A673 (cell line): ENCODE measurements around the gene MTOR.

Experiments
- EZH2 ChIP-seq: fragments of 200-600 bp; sonication (generic); IDR thresholded peaks from 2 replicates; pipeline ENCODE4 v1.6.1; 2017; ENCODE audit warnings: borderline replicate concordance, low read depth, mild to moderate bottlenecking, mixed read lengths, antibody characterized with exemption, low read length; ENCODE audit not compliant: poor library complexity, severe bottlenecking
- TF ChIP-seq, protein P1 (sequence below): fragments of 300-800, 200-600 bp; sonication (generic); conservative IDR thresholded peaks from 2 replicates; pipeline ENCODE4 v1.5.1; 2017; ENCODE audit warnings: low read depth, mild to moderate bottlenecking, antibody characterized with exemption, low read length, moderate library complexity, mixed read lengths

GRCh38 chr1:11132563-11133293 lies 129.6 kb downstream of the MTOR start:
- TF ChIP-seq, protein P1, sequence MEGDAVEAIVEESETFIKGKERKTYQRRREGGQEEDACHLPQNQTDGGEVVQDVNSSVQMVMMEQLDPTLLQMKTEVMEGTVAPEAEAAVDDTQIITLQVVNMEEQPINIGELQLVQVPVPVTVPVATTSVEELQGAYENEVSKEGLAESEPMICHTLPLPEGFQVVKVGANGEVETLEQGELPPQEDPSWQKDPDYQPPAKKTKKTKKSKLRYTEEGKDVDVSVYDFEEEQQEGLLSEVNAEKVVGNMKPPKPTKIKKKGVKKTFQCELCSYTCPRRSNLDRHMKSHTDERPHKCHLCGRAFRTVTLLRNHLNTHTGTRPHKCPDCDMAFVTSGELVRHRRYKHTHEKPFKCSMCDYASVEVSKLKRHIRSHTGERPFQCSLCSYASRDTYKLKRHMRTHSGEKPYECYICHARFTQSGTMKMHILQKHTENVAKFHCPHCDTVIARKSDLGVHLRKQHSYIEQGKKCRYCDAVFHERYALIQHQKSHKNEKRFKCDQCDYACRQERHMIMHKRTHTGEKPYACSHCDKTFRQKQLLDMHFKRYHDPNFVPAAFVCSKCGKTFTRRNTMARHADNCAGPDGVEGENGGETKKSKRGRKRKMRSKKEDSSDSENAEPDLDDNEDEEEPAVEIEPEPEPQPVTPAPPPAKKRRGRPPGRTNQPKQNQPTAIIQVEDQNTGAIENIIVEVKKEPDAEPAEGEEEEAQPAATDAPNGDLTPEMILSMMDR = no peak
- no peak for TF ChIP-seq EZH2
